ENCODE measurements around the gene PIP. TPM values are rescaled to one million over a fixed set of nuclear protein-coding genes. Genes with fewer than 3 reads are reported as not detected.
"Not testable (repeated sequence)": the region's sequence is repeated elsewhere in the genome, so short reads cannot be mapped to it uniquely, and the experiment has no call there.

Gene PIP
- total RNA-seq, 1 experiment from 2014 or later, result not detected

DNA sequence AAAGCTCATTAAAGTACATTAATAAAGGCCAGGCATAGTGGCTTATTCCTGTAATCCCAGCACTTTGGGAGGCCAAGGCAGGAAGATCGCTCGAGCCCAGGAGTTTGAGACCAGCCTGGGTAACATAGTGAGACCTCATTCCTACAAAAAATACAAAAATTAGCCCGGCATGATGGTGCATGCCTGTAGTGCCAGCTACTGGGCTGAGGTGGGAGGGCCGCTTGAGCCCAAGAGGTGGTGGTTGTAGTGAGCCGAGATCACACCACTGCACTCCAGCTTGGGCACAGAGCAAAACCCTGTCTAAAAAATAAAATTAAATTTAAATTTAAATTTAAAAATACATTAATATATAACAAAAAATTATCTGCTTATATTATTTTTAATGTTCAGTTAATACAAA is 44.3 kb downstream of the PIP start:
- DNase-seq (ENCODE audit: extremely low read depth, low read depth), result no peak

DNA sequence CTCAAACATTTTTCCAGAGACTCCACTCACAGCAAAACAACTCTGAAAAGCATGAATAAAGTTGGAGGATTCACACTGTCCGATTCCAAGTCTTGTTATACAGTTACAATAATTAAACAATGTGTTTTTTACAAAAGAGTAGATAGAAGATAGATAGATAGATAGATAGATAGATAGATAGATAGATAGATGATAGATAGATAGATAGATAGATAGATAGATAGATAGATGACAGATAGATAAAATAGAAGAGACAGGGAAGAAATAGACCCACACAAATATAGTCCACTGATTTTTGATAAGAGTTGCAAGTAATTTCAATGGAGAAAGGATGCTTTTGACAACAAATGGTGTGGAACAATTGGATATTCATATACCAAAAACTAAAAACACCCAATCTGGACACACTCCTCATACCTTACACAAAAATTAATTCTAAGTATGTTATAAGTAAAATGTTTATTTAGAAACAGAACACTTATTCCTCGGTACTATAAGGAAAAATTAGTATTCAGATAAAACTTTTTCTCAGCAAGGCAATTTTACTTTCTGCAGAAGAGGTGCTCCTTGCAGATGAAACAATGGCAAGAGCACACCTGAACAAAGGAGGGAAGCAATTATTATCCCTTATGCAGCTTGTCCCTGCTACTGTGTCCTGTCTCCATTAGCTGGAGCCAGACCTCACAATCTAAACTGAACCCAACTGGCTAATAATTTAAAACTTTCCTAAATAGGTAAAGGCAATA is 45.7 kb downstream of the PIP start:
- no peak for DNase-seq (ENCODE audit: extremely low read depth, low read depth)

- DNase-seq (ENCODE audit: extremely low read depth, low read depth), result not testable (repeated sequence)
Measured at GRCh38 chr7:143180771-143181170, 48.9 kb downstream of the PIP start.

GRCh38 chr7:143181349-143181748 is 49.5 kb downstream of the PIP start:
- no peak for DNase-seq (ENCODE audit: extremely low read depth, low read depth)

GRCh38 chr7:143183024-143183423 is 51.1 kb downstream of the PIP start, which contains the start of gene TAS2R39:
TSS of gene TAS2R39 (plus strand) at chr7:143183419. CDS start at chr7:143183419, 0 bp downstream.
- no peak for DNase-seq (ENCODE audit: extremely low read depth, low read depth)

GRCh38 chr7:143185551-143185950 is 53.7 kb downstream of the PIP start:
- no peak for DNase-seq (ENCODE audit: extremely low read depth, low read depth)

DNA sequence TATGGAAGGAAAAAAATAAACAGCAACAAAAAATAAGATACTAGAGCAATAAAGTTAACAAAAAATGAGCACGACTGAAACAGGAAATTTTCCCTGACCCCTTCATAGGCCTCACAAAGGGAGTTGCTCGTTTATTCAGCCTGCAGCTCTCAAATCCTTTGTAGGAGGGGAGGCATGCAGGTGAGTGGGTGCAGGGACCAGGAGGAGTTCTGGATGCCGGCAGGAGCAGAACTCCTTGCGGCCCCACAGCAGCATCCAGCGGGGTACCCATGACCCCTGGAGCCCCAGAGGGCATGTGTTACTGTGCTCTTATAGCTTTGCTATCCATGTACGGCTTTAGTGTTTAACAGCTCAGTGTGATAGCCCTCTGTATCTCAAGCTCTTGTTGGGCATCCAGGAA is 57.1 kb downstream of the PIP start:
- DNase-seq (ENCODE audit: extremely low read depth, low read depth), result no peak

Other genes with a start within 250 kb of the PIP start
- not detected in 2 replicates for gene TRPV6, start 246.3 kb upstream of the PIP start, total RNA-seq (2014; rRNA removed; shearing (Covaris generic))
- not detected in 2 replicates for gene TRPV5, start 198.3 kb upstream of the PIP start, total RNA-seq (2014; rRNA removed; shearing (Covaris generic))
- gene LLCFC1, start 192.6 kb upstream of the PIP start, total RNA-seq (2014; rRNA removed; shearing (Covaris generic)), result not detected in 2 replicates
- gene KEL, start 169.7 kb upstream of the PIP start, total RNA-seq (2014; rRNA removed; shearing (Covaris generic)), result 0.59 TPM in 1 of 2 replicates, not detected in the other
- not detected in 2 replicates for gene OR9A2, start 104.9 kb upstream of the PIP start, total RNA-seq (2014; rRNA removed; shearing (Covaris generic))
- gene OR6V1, start 79.7 kb upstream of the PIP start, total RNA-seq (2014; rRNA removed; shearing (Covaris generic)), result not detected in 2 replicates
- gene TAS2R39, start 51.3 kb downstream of the PIP start, total RNA-seq (2014; rRNA removed; shearing (Covaris generic)), result not detected in 2 replicates
- not detected in 2 replicates for gene TAS2R40, start 90.0 kb downstream of the PIP start, total RNA-seq (2014; rRNA removed; shearing (Covaris generic))
- gene GSTK1, start 131.4 kb downstream of the PIP start, total RNA-seq (2014; rRNA removed; shearing (Covaris generic)), result 117 and 122 TPM in 2 replicates
- gene TMEM139, start 152.9 kb downstream of the PIP start, total RNA-seq (2014; rRNA removed; shearing (Covaris generic)), result 4.0 and 7.3 TPM in 2 replicates
- 12.7 and 16.6 TPM in 2 replicates for gene CASP2, start 156.3 kb downstream of the PIP start, total RNA-seq (2014; rRNA removed; shearing (Covaris generic))
- gene CLCN1, start 184.0 kb downstream of the PIP start, total RNA-seq (2014; rRNA removed; shearing (Covaris generic)), result 0.07 TPM in 1 of 2 replicates, not detected in the other
- 0.06 and 0.10 TPM in 2 replicates for gene FAM131B, start 230.6 kb downstream of the PIP start, total RNA-seq (2014; rRNA removed; shearing (Covaris generic))
- gene ZYX, start 249.3 kb downstream of the PIP start, total RNA-seq (2014; rRNA removed; shearing (Covaris generic)), result 45.7 and 57.4 TPM in 2 replicates

Data from NCI-H460 (cell line).